Kidney (tissue), 14 donors: ENCODE measurements around the gene NAP1L1. TPM values are rescaled to one million over a fixed set of nuclear protein-coding genes. Genes with fewer than 3 reads are reported as not detected.

ENCODE experiments used
- DNase-seq, 5 donors: peaks; one replicate each; pipeline ENCODE4 v3.0.0-alpha.2; 2013 to 2020
- FAIRE-seq: peaks from 2 replicates; lab custom pipeline; 2012; peaks lifted over from hg19 to GRCh38; lab: Jason Lieb, UNC
- H3K27ac ChIP-seq, 2 donors: one replicate each; pipeline ENCODE4 v1.7.0; 2013; ENCODE audit warnings: low read depth in 2 of 2, low read length in 2 of 2, inconsistent platforms in 1 of 2
- H3K27me3 ChIP-seq: one replicate; pipeline ENCODE4 v1.7.1; 2013; ENCODE audit warnings: low read length, inconsistent platforms; ENCODE audit not compliant: control insufficient read depth, insufficient read depth
- H3K36me3 ChIP-seq, 3 donors: one replicate each; pipeline versions ENCODE4 v1.7.0 to v1.7.1; 2013; ENCODE audit warnings: low read length in 3 of 3, control low read depth in 1 of 3, inconsistent platforms in 1 of 3; ENCODE audit not compliant: insufficient read depth in 3 of 3, control insufficient read depth in 2 of 3
- H3K4me1 ChIP-seq, 3 donors: one replicate each; pipeline versions ENCODE4 v1.7.0 to v1.7.1; 2013; ENCODE audit warnings: low read length in 3 of 3, inconsistent platforms in 1 of 3, low read depth in 1 of 3; ENCODE audit not compliant: control insufficient read depth in 2 of 3, insufficient read depth in 2 of 3
- H3K4me3 ChIP-seq, 3 donors: one replicate each; pipeline versions ENCODE4 v1.7.0 to v1.8.1; 2013; ENCODE audit warnings: low read length in 3 of 3, control low read depth in 1 of 3, inconsistent platforms in 1 of 3
- H3K9ac ChIP-seq, 3 donors: one replicate each; pipeline versions ENCODE4 v1.7.0 to v1.7.1; 2013; ENCODE audit warnings: low read length in 3 of 3, control low read depth in 1 of 3, inconsistent platforms in 1 of 3
- H3K9me3 ChIP-seq, 3 donors: one replicate each; pipeline versions ENCODE4 v1.7.0 to v1.7.1; 2013; ENCODE audit warnings: low read length in 3 of 3, control low read depth in 1 of 3, inconsistent platforms in 1 of 3; ENCODE audit not compliant: control insufficient read depth in 2 of 3, insufficient read depth in 1 of 3
- CTCF ChIP-seq: IDR thresholded peaks from 3 replicates; pipeline ENCODE4 v1.5.1; 2012; ENCODE audit warnings: mild to moderate bottlenecking, moderate library complexity, borderline replicate concordance; ENCODE audit not compliant: insufficient read depth; ENCODE audit errors: extremely low read depth
- intact Hi-C: fragments of 100-400 bp; cut with DNase I; formaldehyde crosslinking; loops from one replicate; pipeline ENCODE4 v1.11.1; 2022
- polyA plus RNA-seq: library from polyadenylated mRNA; stranded (reverse); fragments of 350-450 nt; fragmentation: Illumina TruSeq; extraction: RNeasy Lipid Tissue Mini Kit (QIAGEN cat#74804); gene quantifications from one replicate; pipeline ENCODE4 v1.2.3, GENCODE V29; 2014; ENCODE audit warnings: low read depth, low replicate concordance; ENCODE audit not compliant: insufficient read depth
- total RNA-seq: library from RNA; stranded (reverse); fragmentation: NEBNext Ultra II Directional; extraction: Animal tissue kit (Norgen Biotek cat#: 25700); gene quantifications from one replicate; pipeline ENCODE4 v1.2.1, GENCODE V29; 2021
- donor health status: control.
- donor health status: control.
- donor health status: control.
- donor health status: control.
- donor health status: control.
- donor health status: DM: yes; HTN: yes; CAD: no.
- donor health status: Normal renal cell carcinoma (clear cell type).

NAP1L1 gene
- total and polyA plus RNA-seq, 2 donors from 2014 or later, result 180 to 288 TPM

GRCh38 chr12:76002598-76003354 lies 81.7 kb downstream of the NAP1L1 start:
- no peak for DNase-seq
- Histone ChIP-seq H3K4me3 (no peak overlapping the region), H3K27ac (no peak overlapping the region), H3K9me3 (peaks cover 0 to 2% (median 0%) of the 10 kb centered on the region in 3 donors), H3K4me1 (no peaks in the 10 kb centered on the region), H3K27me3 (no peaks in the 10 kb centered on the region), H3K36me3 (no peaks in the 10 kb centered on the region), H3K9ac (no peak overlapping the region)
- no peak for FAIRE-seq
- TF ChIP-seq CTCF, result no peak
- intact Hi-C loops, result no loop called here

DNA sequence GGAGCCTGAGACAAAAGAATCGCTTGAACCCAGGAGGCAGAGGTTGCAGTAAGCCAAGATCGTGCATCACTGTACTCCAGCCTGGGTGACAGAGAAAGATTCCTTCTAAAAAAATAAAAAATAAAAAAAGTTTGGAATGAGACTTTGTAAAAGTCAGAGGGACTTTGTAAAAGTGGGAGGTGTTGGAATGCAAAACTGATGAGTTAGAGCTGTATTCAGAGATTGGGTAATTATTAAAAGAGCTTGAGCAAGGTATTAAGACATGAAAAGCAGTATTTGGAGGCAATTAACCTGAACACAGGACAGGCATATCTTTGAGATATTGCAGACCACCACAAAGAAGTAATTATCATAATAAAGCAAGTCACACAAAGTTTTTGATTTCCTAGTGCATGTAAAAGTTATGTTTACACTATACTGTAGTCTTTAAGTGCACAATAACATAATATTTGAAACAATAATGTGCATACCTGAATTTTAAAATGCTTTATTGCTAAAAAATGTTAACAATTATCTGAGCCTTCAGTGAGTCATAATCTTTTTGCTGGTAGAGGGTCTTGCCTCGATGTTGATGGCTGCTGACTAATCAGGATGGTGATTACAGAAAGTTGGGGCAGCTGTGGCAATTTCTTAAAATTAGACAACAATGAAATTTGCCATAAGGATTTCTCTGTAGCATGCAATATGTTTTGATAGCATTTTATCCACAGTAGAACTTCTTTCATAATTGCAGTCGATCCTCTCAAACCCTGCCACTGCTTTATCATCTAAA lies 86.0 kb downstream of the NAP1L1 start:
- Histone ChIP-seq H3K27me3 (no peaks in the 10 kb centered on the region), H3K4me1 (peaks cover 0 to 7% (median 0%) of the 10 kb centered on the region in 3 donors), H3K9me3 (no peaks in the 10 kb centered on the region), H3K36me3 (no peaks in the 10 kb centered on the region), H3K9ac (no peak overlapping the region), H3K4me3 (no peak overlapping the region), H3K27ac (no peak overlapping the region)
- DNase-seq, result no peak
- TF ChIP-seq CTCF, result no peak
- intact Hi-C loops, result no loop called here
- no peak for FAIRE-seq

GRCh38 chr12:75997658-75998057 lies 86.8 kb downstream of the NAP1L1 start:
- Histone ChIP-seq H3K27ac (no peak overlapping the region), H3K27me3 (no peaks in the 10 kb centered on the region), H3K36me3 (no peaks in the 10 kb centered on the region), H3K9ac (no peak overlapping the region), H3K4me1 (peaks cover 0 to 7% (median 0%) of the 10 kb centered on the region in 3 donors), H3K4me3 (no peak overlapping the region), H3K9me3 (no peaks in the 10 kb centered on the region)
- FAIRE-seq (no peak), DNase-seq (no peak)
- intact Hi-C loops, result no loop called here
- TF ChIP-seq CTCF, result no peak
